Fibroblast of villous mesenchyme (primary cell): ENCODE results near the gene PDX1. TPM values are rescaled to one million over a fixed set of nuclear protein-coding genes. Genes with fewer than 3 reads are reported as not detected.

ENCODE experiments used
- DNase-seq: peaks from one replicate; pipeline ENCODE4 v3.0.0-alpha.2; 2010; ENCODE audit warnings: low read depth
- H3K4me3 ChIP-seq: 2 replicates; pipeline ENCODE4 v1.5.1; 2011; ENCODE audit warnings: low read depth, mild to moderate bottlenecking, low read length
- CTCF ChIP-seq: IDR thresholded peaks from 2 replicates; pipeline ENCODE4 v1.5.1; 2012; ENCODE audit warnings: low read depth, mild to moderate bottlenecking, low read length; ENCODE audit not compliant: insufficient read depth
- total RNA-seq: library from RNA; depleted of rRNA; stranded (reverse); fragments of >200 nt; gene quantifications from 2 replicates; pipeline ENCODE4 v1.2.3, GENCODE V29; 2012

Gene PDX1
- total RNA-seq, 1 donor = not detected

GRCh38 chr13:27927444-27928352 is 7.9 kb downstream of the PDX1 start:
- no peak overlapping the region for H3K4me3 ChIP-seq
- no peak for DNase-seq
- TF ChIP-seq CTCF = no peak

GRCh38 chr13:27928353-27928804 is 8.6 kb downstream of the PDX1 start:
- DNase-seq = no peak
- H3K4me3 ChIP-seq = no peak overlapping the region
- TF ChIP-seq CTCF = no peak

- no peak for TF ChIP-seq CTCF
- DNase-seq = no peak
- H3K4me3 ChIP-seq = no peak overlapping the region
These were observed 9.3 kb downstream of the PDX1 start for GRCh38 chr13:27928805-27929753.

- H3K4me3 ChIP-seq = no peak overlapping the region
- DNase-seq = no peak
- TF ChIP-seq CTCF = no peak
These were observed 10.1 kb downstream of the PDX1 start for GRCh38 chr13:27929868-27930267.

- no peak for TF ChIP-seq CTCF
- H3K4me3 ChIP-seq = no peak overlapping the region
- DNase-seq = no peak
These were observed 13.3 kb downstream of the PDX1 start for GRCh38 chr13:27933118-27933517.

GRCh38 chr13:27933580-27934328 is 14.0 kb downstream of the PDX1 start:
- DNase-seq = no peak
- no peak overlapping the region for H3K4me3 ChIP-seq
- TF ChIP-seq CTCF = no peak
